ENCODE measurements around the gene CCDC179. TPM values are rescaled to one million over a fixed set of nuclear protein-coding genes. Genes with fewer than 3 reads are reported as not detected.

Gene CCDC179
- total RNA-seq, 1 donor from 2014 or later: not detected

DNA sequence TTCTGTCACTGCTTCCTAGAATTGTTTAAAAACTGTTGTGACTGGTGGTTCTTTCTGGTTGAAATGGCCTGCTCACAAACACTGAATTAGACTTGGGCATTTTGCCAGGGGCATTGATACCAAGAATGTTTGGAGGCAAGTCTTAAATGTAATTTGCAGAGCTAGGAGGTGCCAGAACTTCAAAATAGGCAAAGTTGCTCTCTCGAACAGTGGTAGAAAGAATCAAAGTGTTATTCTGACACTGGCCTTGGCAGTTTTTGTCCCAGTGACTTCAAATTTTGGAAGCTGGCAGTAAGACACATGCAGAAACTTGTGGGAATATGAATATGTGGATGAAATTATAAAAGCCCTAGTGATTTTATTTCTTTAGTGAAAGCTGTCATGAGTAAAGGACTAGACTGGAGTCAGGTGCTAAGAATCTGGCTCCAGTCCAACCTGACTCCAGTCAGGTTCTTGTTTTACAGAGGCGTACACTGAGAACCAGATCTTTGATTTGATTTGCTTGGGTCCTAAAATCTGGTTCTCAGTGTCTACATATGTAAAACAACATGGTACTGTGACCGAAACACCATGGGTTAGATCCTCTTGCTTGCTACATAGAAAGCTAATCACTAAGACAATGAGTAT is 51.6 kb downstream of the CCDC179 start:
- Mint-ChIP-seq H3K9me3 (peaks cover 6% of the 10 kb centered on the region), H3K4me3 (no peak overlapping the region), H3K36me3 (peaks cover 6% of the 10 kb centered on the region), H3K27me3 (no peaks in the 10 kb centered on the region), H3K27ac (no peak overlapping the region), H3K4me1 (ENCODE audit: unreplicated experiment) (peaks cover 4% of the 10 kb centered on the region)
- TF ChIP-seq, protein P1, sequence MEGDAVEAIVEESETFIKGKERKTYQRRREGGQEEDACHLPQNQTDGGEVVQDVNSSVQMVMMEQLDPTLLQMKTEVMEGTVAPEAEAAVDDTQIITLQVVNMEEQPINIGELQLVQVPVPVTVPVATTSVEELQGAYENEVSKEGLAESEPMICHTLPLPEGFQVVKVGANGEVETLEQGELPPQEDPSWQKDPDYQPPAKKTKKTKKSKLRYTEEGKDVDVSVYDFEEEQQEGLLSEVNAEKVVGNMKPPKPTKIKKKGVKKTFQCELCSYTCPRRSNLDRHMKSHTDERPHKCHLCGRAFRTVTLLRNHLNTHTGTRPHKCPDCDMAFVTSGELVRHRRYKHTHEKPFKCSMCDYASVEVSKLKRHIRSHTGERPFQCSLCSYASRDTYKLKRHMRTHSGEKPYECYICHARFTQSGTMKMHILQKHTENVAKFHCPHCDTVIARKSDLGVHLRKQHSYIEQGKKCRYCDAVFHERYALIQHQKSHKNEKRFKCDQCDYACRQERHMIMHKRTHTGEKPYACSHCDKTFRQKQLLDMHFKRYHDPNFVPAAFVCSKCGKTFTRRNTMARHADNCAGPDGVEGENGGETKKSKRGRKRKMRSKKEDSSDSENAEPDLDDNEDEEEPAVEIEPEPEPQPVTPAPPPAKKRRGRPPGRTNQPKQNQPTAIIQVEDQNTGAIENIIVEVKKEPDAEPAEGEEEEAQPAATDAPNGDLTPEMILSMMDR (conservative IDR thresholded peaks at IDR 0.05): no peak
- DNase-seq (ENCODE audit: extremely low spot score, unreplicated experiment): no peak

DNA sequence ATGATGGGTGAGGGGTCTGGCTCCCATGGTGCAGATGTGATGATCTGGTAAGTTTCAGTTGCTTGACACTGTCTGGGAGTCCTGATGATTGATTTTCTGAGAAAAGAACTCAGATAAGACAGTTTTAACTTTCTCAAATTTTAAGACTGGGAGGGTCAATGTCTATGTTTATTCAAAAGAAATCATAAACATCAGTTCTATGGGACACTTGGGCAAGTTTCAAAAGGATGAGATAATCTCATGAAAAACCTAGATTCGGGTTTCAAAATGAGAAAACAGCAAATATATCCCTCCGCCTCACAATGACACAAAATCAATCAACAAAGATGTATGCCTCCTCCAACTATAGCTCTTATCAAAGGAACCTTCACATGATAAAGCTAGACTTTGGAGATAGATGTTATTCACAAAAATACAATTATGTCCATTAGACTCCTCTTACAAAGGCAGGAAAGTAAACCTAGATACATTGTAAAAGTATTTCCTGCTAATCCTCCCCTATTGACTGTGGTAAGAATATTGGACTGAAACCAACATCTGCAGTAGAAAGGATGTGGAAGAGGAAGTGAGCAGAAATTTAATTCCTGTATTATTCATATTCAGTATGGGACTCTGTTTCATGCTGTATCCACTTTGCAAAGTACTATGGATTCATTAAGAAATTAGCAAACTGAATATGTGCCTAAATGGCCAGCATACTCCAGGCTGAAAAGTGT is 52.3 kb downstream of the CCDC179 start:
- DNase-seq (ENCODE audit: extremely low spot score, unreplicated experiment): no peak
- Mint-ChIP-seq H3K27me3 (no peaks in the 10 kb centered on the region), H3K36me3 (peaks cover 6% of the 10 kb centered on the region), H3K9me3 (peaks cover 4% of the 10 kb centered on the region), H3K27ac (no peak overlapping the region), H3K4me3 (no peak overlapping the region), H3K4me1 (ENCODE audit: unreplicated experiment) (peaks cover 4% of the 10 kb centered on the region)
- TF ChIP-seq, protein P1 (conservative IDR thresholded peaks at IDR 0.05): no peak

DNA sequence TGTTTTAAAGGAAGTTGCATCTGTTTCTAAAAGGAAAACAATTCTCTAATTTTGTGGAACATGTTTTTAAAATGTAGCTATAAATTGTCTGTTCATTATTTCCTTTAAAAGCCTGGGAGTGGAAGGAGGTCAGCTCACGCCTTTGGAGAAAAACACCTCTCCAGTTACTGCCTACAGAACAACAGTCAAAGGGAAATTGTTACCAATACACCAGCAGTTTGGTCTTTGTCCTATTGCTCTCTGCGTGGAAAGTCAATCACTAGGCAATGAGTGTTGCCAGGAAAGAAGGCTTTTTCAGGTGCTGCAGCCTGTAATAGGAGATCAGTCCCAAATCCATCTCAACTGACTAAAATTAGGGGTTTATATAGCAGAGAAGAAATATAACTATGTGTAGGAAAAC is 52.9 kb downstream of the CCDC179 start:
- Mint-ChIP-seq H3K4me3 (no peak overlapping the region), H3K36me3 (peaks cover 6% of the 10 kb centered on the region), H3K27me3 (no peaks in the 10 kb centered on the region), H3K4me1 (ENCODE audit: unreplicated experiment) (peaks cover 4% of the 10 kb centered on the region), H3K9me3 (peaks cover 4% of the 10 kb centered on the region), H3K27ac (no peak overlapping the region)
- no peak for DNase-seq (ENCODE audit: extremely low spot score, unreplicated experiment)
- TF ChIP-seq, protein P1 (conservative IDR thresholded peaks at IDR 0.05): no peak

DNA sequence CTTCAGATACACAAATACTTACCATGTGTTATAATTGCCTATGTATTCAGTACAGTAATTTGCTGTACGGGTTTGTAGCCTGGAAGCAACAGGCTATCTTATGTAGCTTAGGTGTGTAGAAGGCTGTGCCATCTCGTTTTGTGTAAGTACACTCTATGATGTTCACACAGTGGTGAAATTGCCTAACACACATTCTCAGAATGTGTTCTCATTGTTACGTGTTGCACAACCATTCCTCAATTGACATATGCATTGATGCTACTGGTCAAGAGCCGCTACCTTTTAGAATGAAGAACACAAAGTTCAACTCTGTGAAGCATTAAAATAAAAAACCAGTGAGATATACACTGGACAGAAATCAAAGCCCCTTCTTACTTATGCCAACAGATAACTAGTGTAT is 57.4 kb downstream of the CCDC179 start:
- Mint-ChIP-seq H3K27ac (no peak overlapping the region), H3K4me3 (no peak overlapping the region), H3K9me3 (no peaks in the 10 kb centered on the region), H3K36me3 (no peaks in the 10 kb centered on the region), H3K27me3 (no peaks in the 10 kb centered on the region), H3K4me1 (ENCODE audit: unreplicated experiment) (no peaks in the 10 kb centered on the region)
- TF ChIP-seq, protein P1 (conservative IDR thresholded peaks at IDR 0.05): no peak
- DNase-seq (ENCODE audit: extremely low spot score, unreplicated experiment): no peak

DNA sequence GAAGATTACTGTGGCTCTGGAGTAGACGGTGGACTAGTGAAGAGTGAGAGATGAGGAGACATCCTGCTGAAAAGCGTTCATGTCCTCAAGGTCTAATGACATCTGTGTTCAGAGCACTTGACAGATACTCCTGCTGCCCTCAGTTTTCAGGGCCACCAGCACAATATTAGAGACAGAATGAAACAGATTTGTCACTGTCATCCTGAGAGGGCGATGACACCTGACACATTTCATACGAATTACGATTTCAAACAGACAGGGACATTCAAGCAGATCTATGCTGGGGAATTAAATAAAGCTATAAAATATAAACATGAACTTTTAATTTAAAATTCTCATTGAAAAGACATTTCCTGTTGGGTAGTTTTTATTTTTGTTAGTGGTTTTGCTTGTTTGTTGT is 59.8 kb downstream of the CCDC179 start:
- Mint-ChIP-seq H3K4me3 (no peak overlapping the region), H3K27ac (no peak overlapping the region), H3K4me1 (ENCODE audit: unreplicated experiment) (no peaks in the 10 kb centered on the region), H3K27me3 (no peaks in the 10 kb centered on the region), H3K36me3 (no peaks in the 10 kb centered on the region), H3K9me3 (no peaks in the 10 kb centered on the region)
- TF ChIP-seq, protein P1 (conservative IDR thresholded peaks at IDR 0.05): no peak
- DNase-seq (ENCODE audit: extremely low spot score, unreplicated experiment): no peak

Measured in type B pancreatic cell (in vitro differentiated cells).